ENCODE data around the gene HS6ST1.

Gene HS6ST1

GRCh38 chr2:128298286-128298685, 20.4 kb downstream of the HS6ST1 start:
- no peak for DNase-seq (ENCODE audit: low spot score)

DNA sequence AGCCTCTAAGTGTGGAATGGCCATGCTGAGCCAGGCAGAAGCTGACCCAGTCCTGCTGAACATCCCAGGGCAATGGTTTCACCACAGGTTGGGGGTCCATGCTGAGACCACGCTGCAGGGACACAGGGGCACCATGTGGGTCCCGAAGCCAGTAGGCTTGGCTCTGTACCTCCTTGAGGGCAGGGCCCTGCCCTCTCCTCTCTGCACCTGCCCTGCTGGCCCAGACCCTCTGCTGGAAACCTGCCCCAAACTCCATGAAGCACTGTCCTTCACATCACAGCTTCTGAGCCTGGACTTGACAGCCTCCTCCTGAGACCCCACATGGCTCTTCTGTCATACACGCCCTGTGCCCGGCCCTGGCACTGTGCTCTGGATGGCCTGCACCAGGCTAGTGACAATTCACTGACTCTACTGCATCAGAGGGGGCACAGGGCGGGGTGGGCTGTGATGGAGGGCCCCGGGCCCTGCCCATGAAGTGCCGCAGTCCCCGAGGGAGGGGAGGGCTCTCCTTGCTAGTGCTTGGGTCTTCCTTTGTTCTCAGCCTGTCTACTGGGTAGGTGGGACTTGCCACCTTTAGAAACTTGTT, 24.7 kb downstream of the HS6ST1 start:
- no peak for DNase-seq (ENCODE audit: low spot score)

GRCh38 chr2:128293426-128293755, 25.3 kb downstream of the HS6ST1 start:
- DNase-seq (ENCODE audit: low spot score) = no peak

DNA sequence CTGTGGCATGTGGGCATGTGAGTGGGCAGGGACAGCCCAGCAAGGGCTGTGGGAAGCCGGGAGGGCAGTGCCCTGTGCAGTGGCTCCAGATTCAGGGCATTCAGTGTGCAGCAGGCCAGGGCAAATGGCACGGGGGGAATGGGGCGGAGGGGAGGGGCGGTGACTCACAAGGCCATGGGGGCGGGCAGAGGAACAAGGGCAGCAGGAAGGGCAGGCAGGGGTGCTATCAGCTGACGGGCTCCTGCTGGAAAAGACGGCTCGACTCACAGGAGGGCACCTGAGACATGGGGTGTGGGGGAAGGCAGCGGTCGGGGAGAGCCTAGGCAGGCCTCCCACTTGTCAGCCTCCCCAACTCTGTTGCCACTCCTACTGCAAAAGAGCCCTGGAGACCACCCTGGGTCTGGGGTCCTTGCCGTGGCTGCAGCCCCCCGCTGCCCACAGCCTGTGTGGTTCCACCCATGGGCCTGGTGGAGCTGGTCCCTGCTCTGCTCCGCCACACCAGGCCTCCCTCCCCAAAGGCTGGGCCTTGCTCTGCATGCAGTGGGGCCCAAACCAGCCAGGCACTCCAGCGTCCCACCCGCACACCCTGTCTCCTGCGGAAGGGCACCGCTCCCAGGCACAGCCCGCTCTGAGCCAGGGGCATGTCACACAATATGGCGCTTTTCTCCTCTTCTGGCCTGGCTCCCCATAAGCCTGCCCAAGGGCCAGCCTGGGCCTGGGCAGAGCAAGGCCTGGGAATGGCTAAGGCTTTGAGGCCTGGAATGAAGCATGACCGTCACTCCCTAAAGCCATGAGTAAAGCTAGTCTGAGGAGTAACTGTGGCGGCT, 25.9 kb downstream of the HS6ST1 start:
- DNase-seq (ENCODE audit: low spot score) = no peak

DNA sequence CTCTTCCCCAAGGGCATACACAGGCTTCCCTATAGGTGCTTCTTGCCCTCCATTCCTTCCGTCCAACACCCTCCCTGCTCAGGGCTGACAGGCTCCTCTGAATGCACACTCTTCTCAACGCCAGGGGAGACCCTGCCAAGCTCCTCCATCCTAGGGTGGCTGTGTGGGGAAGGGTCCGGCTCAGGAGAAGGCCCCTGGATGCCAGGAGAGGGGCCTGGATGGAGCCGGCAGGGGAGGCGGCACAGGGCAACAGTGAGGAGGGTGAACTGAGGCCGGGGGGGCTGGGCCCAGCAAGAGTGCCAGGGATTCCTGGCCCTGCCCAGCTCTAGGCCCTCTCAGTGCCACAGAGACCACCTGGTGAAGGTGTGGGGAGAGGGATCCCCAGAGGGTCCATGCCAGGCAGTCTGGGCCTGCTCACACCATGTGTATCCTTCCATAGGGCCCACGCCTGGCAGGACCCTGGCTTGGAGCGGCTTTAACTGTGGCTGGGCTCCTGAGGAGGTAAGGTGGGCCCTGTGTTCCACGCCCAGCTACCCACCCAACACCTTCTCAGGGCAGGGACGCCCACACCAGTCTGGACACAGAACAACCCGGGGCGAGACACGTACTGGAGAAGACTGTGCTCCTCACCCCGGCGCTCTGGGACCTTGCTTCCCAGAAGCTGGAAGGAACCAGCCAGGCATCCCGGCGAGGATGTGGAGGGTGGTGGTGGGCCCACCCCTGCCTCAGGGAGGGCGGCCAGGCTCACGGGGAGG, 26.6 kb downstream of the HS6ST1 start:
- no peak for DNase-seq (ENCODE audit: low spot score)

DNA sequence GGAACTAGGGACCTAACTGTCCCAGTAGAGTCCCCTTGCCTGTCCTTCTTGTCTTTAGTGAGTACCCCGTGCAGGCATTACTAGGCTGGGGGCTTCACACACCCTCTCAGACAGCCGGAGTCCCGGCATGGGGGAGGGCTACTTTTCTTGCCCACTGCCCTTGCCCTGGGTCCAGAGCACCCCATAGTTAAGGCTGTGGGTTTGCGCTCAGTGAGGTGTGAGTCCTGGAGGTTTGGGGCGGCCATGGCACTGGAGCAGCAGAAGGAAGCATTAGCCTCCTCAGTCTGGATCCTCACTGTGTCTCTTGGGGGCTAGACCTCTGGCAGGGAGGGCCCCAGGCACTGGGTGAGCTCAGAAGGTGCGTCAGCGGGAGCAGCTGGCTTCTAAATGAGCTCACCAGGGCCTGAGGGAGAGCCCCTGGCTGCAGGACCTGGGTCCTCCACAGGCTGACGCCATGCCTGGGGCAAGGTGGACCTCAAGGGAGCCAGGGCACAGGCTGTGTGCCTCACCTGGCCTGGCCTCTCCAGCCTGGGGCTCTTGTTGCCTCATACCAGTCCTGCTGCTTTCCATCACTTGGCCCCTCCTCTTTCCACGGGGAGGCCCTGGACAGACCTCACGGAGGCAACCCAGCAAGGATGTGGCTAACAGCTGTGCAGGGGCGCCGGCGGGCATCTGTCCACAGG, 27.4 kb downstream of the HS6ST1 start:
- DNase-seq (ENCODE audit: low spot score) = no peak

- no peak for DNase-seq (ENCODE audit: low spot score)
Observed at GRCh38 chr2:128290356-128290755, 28.3 kb downstream of the HS6ST1 start.

DNA sequence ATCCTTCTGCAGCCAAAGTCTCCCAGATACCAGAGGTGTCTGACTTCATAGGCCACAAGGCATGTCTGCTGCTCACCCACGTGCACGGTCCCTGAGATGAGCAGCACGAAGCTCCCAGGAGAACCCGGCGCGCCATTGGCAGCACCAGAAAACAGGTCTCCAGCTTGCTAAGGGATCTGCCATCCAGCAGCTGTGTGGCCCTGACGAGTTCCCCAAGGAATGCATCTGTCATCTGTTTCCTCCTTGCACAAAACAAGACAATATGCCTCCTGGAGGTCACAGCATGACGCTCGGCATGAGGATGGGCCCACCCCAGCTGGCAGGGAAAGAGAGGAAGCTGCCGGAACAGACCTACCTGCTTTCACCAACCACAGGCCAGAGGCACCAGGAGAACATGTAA, 29.2 kb downstream of the HS6ST1 start:
- DNase-seq (ENCODE audit: low spot score) = no peak

GRCh38 chr2:128288781-128289180, 29.9 kb downstream of the HS6ST1 start:
- DNase-seq (ENCODE audit: low spot score) = no peak

DNA sequence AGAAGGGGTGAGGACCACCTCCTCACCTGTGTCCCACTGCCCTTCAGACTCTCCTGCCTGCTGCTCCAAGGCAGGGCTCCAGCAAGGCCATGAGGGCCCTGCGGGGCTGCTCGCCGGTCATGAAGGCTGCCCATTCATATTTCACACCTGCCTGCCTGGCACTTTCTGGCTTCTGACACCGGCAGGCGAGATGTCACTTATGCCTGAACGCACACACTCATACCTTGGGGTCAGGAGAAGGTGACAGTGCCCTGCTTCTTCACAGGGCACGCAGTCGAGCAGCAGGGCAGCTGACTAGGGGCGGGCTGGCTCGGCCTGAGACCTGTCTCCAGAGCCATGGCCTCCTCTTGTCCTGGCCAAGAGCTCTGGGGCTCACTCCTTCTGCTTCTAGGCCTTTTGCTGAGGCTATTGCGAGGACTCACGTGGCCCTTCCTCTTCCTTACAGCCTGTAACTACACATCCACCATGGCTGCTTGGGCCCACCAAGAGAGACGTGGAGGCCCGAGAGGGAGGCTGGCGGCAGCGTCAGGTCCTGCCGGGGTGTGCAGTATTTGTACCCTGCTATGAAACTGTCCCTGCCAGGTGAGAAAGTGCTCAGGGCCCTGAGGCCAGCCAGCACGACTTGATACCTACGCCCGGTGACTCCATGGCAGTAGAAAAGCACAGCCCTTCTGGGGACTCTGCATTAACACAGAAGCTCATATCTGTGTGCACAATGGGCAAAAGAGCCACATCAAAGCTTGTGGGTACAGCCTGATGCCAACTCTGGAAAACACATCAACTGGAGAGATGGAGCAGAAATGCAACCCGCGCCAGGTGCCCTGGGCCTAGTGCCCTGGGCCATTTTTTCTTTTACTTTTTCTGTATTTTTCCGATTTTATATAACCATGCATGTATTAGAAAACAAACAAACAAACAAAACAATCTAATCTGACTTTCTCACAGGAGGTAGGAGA, 30.6 kb downstream of the HS6ST1 start:
- DNase-seq (ENCODE audit: low spot score) = no peak

GRCh38 chr2:128286905-128287779, 31.5 kb downstream of the HS6ST1 start:
- no peak for DNase-seq (ENCODE audit: low spot score)

- DNase-seq (ENCODE audit: low spot score) = no peak
Observed at GRCh38 chr2:128286011-128286721, 32.5 kb downstream of the HS6ST1 start.

- no peak for DNase-seq (ENCODE audit: low spot score)
Observed at GRCh38 chr2:128285329-128285931, 33.2 kb downstream of the HS6ST1 start.

DNA sequence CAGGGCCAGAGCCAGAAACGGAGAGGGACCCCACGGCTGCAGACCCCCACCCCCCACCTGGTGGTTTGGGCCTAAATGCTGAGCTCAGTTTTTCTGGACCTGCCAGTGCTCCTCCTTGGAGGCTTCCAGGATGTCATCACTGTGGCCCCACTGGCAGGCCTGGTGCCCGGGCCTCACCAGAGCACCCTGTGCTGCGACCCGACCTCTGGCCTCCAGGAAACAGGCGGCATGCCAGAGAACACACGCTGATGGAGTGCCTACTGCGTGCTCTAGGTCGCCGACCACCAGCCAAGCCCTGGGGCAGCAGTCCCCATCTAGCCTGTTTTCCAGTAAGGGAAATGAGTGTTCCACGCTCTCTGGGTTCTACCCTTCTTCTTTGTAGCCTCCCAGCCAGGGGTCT, 33.8 kb downstream of the HS6ST1 start:
- DNase-seq (ENCODE audit: low spot score) = no peak

- no peak for DNase-seq (ENCODE audit: low spot score)
Observed at GRCh38 chr2:128284037-128284441, 34.6 kb downstream of the HS6ST1 start.

GRCh38 chr2:128282976-128283810, 35.5 kb downstream of the HS6ST1 start:
- DNase-seq (ENCODE audit: low spot score) = no peak

DNA sequence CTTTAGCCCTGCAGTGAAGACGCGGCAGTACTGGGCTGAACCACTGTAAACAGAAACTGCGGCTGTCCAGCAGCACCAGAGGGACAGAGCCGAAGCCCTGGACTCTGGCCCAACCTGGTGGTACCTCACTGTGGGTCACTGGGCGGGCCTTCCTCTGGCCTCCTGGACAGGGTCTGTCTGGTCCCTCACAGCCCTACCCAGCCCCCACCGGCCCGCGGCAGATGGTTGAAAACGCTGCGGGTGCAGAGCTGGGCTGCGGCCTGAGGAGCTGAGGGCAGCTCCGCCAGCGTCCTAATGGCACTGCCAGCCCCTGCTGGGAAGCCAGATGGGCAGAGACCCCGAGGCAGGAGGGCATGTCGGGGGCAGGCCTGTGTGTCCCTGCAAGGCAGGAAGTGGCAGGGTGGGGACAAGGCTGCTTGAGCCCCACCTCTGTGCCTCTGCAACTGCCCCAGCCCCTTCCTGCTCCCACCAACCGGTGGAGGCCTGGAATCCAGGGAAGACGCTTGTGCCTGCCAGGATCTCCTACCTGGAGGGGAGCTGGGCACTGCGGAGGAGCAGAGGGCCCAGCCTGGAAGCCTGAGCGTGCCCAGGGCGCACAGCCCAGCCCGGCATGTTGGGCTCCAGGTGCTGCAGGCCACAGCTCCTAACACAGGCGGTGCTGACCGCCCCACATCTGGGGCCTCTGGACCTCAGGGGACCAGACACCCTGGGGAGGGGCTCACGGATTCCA, 36.3 kb downstream of the HS6ST1 start:
- no peak for DNase-seq (ENCODE audit: low spot score)

GRCh38 chr2:128281852-128282245, 36.8 kb downstream of the HS6ST1 start:
- DNase-seq (ENCODE audit: low spot score) = no peak

Measured in HuH-7.5 (cell line).